Mesothelial cell of epicardium (in vitro differentiated cells): ENCODE measurements around the gene EEF1AKMT4. TPM values are rescaled to one million over a fixed set of nuclear protein-coding genes. Genes with fewer than 3 reads are reported as not detected.
"Not testable (repeated sequence)": the region's sequence is repeated elsewhere in the genome, so short reads cannot be mapped to it uniquely, and the experiment has no call there.

ENCODE experiments used
- DNase-seq, 2 experiments: peaks; one replicate each; pipeline ENCODE4 v3.0.0; 2021; ENCODE audit warnings: low spot score in 2 of 2; ENCODE audit not compliant: unreplicated experiment in 2 of 2
- H3K27ac Mint-ChIP-seq: 2 replicates; pipeline ENCODE4 v1.8.0; 2021; ENCODE audit warnings: mixed read lengths
- H3K27me3 Mint-ChIP-seq: 2 replicates; pipeline ENCODE4 v1.8.0; 2021; ENCODE audit warnings: low read depth, mixed read lengths
- H3K36me3 Mint-ChIP-seq: 2 replicates; pipeline ENCODE4 v1.8.0; 2021; ENCODE audit warnings: mixed read lengths
- H3K4me1 Mint-ChIP-seq: 2 replicates; pipeline ENCODE4 v1.8.0; 2021; ENCODE audit warnings: mixed read lengths
- H3K4me3 Mint-ChIP-seq: 2 replicates; pipeline ENCODE4 v1.8.0; 2021; ENCODE audit warnings: mild to moderate bottlenecking, moderate library complexity, mixed read lengths
- H3K9me3 Mint-ChIP-seq: 2 replicates; pipeline ENCODE4 v1.8.0; 2021; ENCODE audit warnings: mixed read lengths
- total RNA-seq: library from RNA; stranded (reverse); gene quantifications from 3 replicates; pipeline ENCODE4 v1.2.1, GENCODE V29; 2021
- TF ChIP-seq, protein P1 (sequence below): fragments of 200-600 bp; sonication (generic); IDR thresholded peaks from one replicate; pipeline ENCODE4 v1.5.0; 2021; ENCODE audit warnings: antibody characterized with exemption; ENCODE audit not compliant: unreplicated experiment

The EEF1AKMT4 gene
- total RNA-seq, 1 donor from 2014 or later = 4.9 TPM

DNA sequence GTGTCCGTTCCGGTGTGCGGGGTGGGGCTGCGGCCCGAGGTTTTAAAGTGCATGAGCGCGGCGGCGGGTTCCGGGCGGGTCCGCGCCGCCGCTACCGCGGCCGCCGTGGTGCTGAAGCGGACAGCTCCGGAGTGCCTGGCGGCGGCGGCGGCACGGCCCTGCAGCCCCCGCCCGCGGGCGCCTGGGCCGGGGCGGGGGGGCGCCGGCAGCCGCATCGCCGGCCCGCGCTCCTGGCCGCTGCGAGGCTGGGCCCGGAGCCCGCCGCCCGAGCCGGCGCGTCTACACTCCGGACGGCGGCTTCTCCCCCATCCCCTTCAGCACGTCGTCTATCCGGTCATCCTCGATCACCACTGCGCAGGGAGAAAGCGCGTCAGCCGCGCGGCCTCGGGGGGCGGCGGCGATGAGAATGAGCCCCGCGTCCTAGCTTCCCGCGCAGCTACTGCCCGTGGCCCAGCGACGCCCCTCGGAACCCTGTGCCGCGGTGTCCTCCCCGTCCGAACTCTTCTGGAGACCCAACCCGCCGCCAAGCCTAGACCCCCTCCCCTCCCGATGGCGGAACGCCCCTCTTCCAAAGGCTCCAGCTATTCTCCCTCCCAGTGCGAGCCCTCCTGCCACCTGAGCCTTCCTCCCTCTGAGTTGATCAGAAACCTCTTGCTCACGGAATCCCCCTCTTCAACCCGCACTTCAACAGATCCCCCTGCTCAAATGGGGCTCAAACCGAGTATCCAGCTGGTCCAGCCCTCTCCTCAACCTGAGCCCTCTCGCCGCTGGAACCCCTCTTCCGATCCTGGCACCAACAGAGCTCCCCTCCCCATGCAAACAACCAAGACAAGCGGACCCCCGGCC is 10.6 kb downstream of the EEF1AKMT4 start:
- no peaks in the 10 kb centered on the region for H3K9me3 Mint-ChIP-seq
- H3K27me3 Mint-ChIP-seq = peaks cover 76% of the 10 kb centered on the region
- peak; percentile 57 to 68 for DNase-seq
- H3K4me3 Mint-ChIP-seq = peak overlapping the region; percentile 65
- H3K4me1 Mint-ChIP-seq = peaks cover 15% of the 10 kb centered on the region
- H3K36me3 Mint-ChIP-seq = peaks cover 14% of the 10 kb centered on the region
- TF ChIP-seq, protein P1, sequence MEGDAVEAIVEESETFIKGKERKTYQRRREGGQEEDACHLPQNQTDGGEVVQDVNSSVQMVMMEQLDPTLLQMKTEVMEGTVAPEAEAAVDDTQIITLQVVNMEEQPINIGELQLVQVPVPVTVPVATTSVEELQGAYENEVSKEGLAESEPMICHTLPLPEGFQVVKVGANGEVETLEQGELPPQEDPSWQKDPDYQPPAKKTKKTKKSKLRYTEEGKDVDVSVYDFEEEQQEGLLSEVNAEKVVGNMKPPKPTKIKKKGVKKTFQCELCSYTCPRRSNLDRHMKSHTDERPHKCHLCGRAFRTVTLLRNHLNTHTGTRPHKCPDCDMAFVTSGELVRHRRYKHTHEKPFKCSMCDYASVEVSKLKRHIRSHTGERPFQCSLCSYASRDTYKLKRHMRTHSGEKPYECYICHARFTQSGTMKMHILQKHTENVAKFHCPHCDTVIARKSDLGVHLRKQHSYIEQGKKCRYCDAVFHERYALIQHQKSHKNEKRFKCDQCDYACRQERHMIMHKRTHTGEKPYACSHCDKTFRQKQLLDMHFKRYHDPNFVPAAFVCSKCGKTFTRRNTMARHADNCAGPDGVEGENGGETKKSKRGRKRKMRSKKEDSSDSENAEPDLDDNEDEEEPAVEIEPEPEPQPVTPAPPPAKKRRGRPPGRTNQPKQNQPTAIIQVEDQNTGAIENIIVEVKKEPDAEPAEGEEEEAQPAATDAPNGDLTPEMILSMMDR = no peak
- H3K27ac Mint-ChIP-seq = no peak overlapping the region

DNA sequence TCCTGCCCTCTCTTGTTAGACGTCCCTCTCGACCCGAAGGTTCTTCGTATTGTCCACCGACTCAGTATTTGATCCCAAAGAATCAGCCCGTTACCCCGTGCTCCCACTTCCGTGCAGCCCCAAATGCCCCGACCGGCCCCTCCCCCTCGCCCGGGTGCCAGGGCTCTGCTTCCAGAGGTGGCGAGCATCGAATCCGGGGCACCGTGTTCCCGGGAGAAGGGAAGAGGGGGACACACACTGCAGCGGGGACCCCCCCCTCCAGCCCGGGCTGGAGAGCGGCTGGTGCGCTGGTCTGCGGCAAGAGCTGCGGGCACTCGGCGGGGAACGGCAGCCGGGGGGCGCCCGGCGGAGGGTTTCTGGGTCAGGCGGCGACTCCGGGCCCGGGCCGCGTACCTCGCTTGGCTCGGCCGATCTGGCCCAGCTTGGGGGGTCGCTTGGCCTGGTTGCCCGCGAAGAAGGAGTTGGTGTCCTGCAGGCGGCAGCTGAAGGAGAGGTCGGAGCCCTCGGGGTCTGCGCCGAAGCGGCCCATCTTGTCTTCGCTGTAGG is 11.3 kb downstream of the EEF1AKMT4 start:
- Mint-ChIP-seq H3K27me3 (peaks cover 77% of the 10 kb centered on the region), H3K36me3 (peaks cover 14% of the 10 kb centered on the region), H3K4me3 (peak overlapping the region; percentile 65), H3K9me3 (no peaks in the 10 kb centered on the region), H3K27ac (no peak overlapping the region), H3K4me1 (peaks cover 15% of the 10 kb centered on the region)
- no peak for DNase-seq
- TF ChIP-seq, protein P1 = no peak

DNA sequence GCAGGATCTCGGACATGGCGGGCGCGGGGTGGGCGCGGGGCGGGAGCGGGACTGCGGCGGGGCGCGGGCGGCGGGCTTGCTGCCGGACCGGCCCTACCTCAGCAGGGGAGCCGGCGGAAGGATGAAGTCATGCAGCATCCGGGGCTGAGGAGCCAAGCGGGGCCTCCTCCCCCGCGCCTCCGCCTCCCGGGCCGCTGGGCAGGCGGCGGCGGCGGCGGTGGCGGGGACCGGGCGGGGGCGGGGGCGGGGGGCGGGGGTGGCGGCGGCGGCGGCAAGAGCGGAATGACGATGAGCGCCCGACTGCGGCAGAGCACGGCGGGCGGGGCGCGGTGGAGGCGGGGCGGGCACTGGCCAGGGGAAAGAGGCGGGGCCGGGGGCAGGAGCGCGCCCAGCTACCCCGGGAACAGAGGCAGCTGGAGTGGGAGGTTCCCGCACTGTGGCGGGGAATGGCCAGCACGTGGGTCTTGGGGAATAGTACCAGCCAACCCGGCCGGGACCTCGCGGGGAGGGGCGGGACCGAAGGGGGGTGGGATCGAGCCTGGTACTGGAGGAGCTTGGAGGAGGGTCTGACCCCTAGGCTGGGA is 11.9 kb downstream of the EEF1AKMT4 start, which contains the start of gene CAMK2N2:
CAMK2N2 (minus strand) TSS at position 284 of the 584 bp plus-strand sequence; CDS start at position 16, 268 bp downstream.
- Mint-ChIP-seq H3K4me3 (peak within 1 kb of the TSS; percentile 65), H3K27ac (no peak within 1 kb of the TSS), H3K4me1 (peaks cover 15% of the 10 kb centered on the region), H3K36me3 (peaks cover 14% of the 10 kb centered on the region), H3K9me3 (no peaks in the 10 kb centered on the region), H3K27me3 (peaks cover 79% of the 10 kb centered on the region)
- TF ChIP-seq, protein P1 = no peak
- peak in 1 of 2 experiments; percentile 46 for DNase-seq

GRCh38 chr3:184261854-184262763 is 12.6 kb downstream of the EEF1AKMT4 start:
- H3K4me1 Mint-ChIP-seq = peaks cover 15% of the 10 kb centered on the region
- H3K36me3 Mint-ChIP-seq = peaks cover 14% of the 10 kb centered on the region
- H3K9me3 Mint-ChIP-seq = peaks cover 1% of the 10 kb centered on the region
- TF ChIP-seq, protein P1 = no peak
- DNase-seq = no peak
- peaks cover 81% of the 10 kb centered on the region for H3K27me3 Mint-ChIP-seq
- peak overlapping the region; percentile 64 for H3K4me3 Mint-ChIP-seq
- H3K27ac Mint-ChIP-seq = no peak overlapping the region

DNA sequence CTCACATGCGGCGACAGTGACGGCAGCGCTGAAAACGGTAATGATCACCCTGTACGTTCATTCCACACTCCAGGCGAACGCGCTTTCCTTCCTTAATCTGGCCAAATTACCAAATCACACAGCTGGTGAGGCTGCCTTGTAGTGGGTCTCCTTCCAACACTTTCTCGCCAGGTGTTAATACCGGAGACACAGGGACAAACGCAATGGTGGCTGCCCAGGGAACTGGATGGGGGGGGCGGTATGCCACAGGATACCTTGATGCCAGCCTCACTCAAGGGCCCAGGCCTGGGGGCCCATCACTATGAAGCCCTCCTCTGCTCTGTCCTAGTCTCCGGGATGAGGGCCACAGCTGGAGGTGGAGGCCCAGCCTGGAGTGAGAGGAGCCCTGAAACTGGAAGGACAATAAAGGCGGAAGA is 13.3 kb downstream of the EEF1AKMT4 start:
- Mint-ChIP-seq H3K36me3 (peaks cover 10% of the 10 kb centered on the region), H3K27me3 (peaks cover 81% of the 10 kb centered on the region), H3K9me3 (peaks cover 5% of the 10 kb centered on the region), H3K27ac (no peak overlapping the region), H3K4me3 (peak overlapping the region; percentile 43), H3K4me1 (peaks cover 15% of the 10 kb centered on the region)
- no peak for DNase-seq
- TF ChIP-seq, protein P1 = no peak

DNA sequence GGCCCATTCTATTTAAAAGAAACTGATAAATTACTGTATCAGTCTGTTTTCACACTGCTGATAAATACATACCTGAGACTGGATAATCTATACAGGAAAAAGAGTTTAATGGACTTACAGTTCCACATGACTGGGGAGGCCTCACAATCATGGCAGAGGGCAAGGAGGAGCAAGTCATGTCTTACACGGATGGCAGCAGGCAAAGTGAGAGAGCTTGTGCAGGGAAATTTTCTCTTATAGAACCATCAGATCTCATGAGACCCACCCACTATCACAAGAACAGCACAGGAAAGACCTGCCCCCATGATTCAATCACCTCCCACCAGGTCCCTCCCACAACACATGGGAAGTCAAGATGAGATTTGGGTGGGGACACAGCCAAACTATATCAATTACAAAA is 17.8 kb downstream of the EEF1AKMT4 start:
- H3K27me3 Mint-ChIP-seq = peaks cover 76% of the 10 kb centered on the region
- not testable (repeated sequence) for H3K9me3 Mint-ChIP-seq

More for the DNA sequence above, 17.8 kb downstream of the EEF1AKMT4 start:
- not testable (repeated sequence) for DNase-seq, H3K4me3 Mint-ChIP-seq, H3K27ac Mint-ChIP-seq, H3K36me3 Mint-ChIP-seq, H3K4me1 Mint-ChIP-seq
